GM18867 (cell line): ENCODE results near the gene IGF2BP1.
"Not testable (repeated sequence)": the region's sequence is repeated elsewhere in the genome, so short reads cannot be mapped to it uniquely, and the experiment has no call there.

ENCODE experiments used
- ATAC-seq: cut with Tn5 transposase; IDR thresholded peaks from one replicate; pipeline ENCODE4 v1.9.1; 2021; ENCODE audit warnings: mild to moderate bottlenecking, moderate library complexity; ENCODE audit not compliant: unreplicated experiment

Gene IGF2BP1

GRCh38 chr17:49016775-49017463, 19.7 kb downstream of the IGF2BP1 start:
- no peak for ATAC-seq

GRCh38 chr17:49018116-49018612, 21.0 kb downstream of the IGF2BP1 start:
- no peak for ATAC-seq

- no peak for ATAC-seq
These were observed 21.6 kb downstream of the IGF2BP1 start for GRCh38 chr17:49018748-49019147.

- no peak for ATAC-seq
These were observed 23.4 kb downstream of the IGF2BP1 start for GRCh38 chr17:49020609-49021008.

GRCh38 chr17:49021095-49021767, 24.0 kb downstream of the IGF2BP1 start:
- no peak for ATAC-seq

GRCh38 chr17:49021768-49022103, 24.6 kb downstream of the IGF2BP1 start:
- no peak for ATAC-seq

GRCh38 chr17:49022391-49022941, 25.3 kb downstream of the IGF2BP1 start:
- ATAC-seq = no peak

DNA sequence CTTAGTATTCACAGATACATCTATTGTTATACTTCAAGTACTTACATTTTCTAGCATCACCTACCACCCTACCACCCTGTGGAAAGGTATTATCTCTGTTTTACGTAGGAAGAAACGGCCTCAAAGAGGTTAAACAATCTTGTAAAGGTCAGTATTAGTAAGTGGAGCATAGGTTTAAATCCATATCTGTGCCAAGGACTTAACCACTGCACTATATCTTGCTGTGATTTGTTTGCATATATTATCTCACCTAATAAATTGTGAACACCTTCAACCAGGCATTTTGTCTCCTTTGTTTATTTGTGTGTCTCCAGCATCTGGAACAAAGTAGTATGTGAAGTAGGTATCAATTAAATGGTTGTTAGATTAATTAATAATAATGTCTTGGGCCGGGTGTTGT, 27.3 kb downstream of the IGF2BP1 start:
- ATAC-seq = no peak

DNA sequence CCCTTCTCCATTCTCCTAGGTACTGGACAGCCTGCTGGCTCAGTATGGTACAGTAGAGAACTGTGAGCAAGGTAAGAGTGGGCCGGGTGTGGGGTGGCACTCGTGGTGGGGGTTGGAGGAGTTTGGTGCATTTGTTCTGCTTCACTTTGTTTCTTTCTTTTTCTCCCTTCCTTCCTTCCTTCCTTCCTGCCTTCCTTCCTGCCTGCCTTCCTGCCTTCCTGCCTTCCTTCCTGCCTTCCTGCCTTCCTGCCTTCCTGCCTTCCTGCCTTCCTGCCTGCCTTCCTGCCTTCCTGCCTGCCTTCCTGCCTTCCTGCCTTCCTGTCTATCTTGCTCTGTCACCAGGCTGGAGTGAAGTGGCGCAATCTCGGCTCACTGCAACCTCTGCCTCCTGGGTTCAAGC, 29.3 kb downstream of the IGF2BP1 start:
- not testable (repeated sequence) for ATAC-seq

DNA sequence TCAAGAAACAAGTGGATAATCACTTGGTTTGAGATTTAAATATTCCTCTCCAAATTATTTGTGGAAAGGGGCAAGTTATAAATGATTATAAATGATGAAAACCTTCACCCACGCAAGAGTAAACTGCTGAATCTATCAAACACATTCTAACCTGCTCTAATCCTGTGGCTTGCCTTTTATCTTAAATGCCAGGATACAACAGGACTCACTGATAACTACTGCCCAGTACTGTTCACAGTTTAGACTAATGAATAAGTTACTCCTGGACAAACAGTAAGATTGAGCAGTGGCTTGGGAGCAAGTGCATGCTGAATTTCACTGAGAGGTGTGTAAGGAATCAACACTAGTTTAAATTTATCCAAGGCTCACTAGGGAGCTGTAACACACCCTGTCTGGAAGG, 31.1 kb downstream of the IGF2BP1 start:
- no peak for ATAC-seq

- no peak for ATAC-seq
These were observed 32.6 kb downstream of the IGF2BP1 start for GRCh38 chr17:49029801-49030200.

- ATAC-seq = no peak
These were observed 35.1 kb downstream of the IGF2BP1 start for GRCh38 chr17:49031965-49032928.

DNA sequence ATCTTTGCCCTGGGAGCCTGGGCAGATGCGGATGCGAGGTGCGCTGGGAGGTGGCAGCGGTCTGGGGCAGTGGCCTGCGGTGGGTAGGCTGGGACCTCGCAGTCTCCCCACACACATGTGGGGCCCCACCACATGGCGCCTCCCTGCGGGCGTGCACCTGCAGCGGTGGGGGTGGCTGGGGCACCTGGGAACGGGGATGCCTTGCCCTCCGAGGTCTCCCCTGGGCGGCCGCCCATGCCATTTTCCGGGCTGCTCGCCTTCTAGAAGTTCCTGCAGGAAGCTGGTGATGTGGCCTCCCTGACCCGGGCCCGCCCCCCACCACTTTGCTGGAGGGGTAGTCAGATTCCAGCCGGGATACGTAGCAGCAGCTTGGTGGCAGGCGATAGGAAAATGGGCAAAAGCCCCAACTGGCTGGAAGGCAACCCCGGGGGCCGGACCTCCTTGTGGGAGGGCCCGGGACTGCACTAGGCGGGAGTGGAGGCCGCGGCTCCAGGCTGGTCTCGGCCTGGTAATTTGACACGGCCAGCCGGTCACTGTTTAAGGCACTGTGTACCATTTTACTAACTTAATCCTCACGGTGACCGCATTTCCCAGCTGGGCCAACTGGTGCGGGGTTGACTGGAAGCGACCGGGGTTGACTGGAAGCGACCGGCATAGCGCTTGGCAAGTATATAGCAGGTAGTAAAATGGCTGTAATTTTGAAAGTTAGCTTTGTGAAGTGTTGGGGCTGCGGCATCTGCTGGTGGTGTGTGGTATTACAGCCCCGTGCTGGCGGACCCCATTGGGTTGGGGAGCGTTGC, 38.5 kb downstream of the IGF2BP1 start:
- no peak for ATAC-seq

GRCh38 chr17:49036270-49036626, 39.1 kb downstream of the IGF2BP1 start:
- ATAC-seq = no peak

DNA sequence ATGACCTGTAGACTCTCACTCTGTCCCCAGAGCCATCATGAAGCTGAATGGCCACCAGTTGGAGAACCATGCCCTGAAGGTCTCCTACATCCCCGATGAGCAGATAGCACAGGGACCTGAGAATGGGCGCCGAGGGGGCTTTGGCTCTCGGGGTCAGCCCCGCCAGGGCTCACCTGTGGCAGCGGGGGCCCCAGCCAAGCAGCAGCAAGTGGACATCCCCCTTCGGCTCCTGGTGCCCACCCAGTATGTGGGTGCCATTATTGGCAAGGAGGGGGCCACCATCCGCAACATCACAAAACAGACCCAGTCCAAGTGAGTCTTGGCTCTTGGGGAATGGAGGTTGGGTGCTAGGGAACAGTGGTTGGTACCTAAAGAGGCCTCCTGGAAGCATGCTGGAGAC, 41.0 kb downstream of the IGF2BP1 start:
- no peak for ATAC-seq

DNA sequence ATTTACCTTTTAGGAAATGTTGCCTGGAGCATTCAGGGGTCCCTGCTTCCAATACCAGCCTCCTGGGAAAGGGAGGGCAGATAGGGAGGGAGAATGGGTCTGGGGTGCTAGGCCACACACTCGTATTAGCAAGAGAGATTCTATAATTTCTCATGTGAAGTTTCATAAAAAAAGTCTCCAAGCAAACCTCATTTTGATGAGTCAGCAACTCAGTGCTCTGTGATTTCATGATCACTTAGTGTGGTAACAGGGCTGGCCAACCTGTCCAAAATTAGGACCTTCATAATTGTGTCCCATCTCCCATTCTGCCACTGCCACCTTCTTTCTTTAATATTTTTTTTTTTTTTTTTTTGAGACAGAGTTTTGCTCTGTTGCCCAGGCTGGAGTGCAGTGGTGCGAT, 41.4 kb downstream of the IGF2BP1 start:
- no peak for ATAC-seq

DNA sequence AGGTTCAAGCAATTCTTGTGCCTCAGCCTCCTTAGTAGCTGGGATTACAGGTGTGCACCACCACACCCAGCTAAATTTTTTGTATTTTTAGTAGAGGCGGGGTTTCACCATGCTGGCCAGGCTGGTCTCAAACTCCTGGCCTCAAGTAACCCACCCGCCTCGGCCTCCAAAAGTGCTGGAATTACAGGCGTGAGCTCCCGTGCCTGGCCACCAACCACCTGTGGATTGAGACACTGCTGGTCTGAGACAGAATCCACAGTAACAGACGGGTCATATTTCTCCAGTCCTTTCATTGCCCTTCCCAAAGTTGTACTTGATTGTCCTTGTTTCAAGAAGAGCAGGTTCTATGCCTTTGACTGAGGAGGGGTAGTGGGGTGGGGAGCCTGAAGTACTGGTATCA, 42.3 kb downstream of the IGF2BP1 start:
- not testable (repeated sequence) for ATAC-seq

DNA sequence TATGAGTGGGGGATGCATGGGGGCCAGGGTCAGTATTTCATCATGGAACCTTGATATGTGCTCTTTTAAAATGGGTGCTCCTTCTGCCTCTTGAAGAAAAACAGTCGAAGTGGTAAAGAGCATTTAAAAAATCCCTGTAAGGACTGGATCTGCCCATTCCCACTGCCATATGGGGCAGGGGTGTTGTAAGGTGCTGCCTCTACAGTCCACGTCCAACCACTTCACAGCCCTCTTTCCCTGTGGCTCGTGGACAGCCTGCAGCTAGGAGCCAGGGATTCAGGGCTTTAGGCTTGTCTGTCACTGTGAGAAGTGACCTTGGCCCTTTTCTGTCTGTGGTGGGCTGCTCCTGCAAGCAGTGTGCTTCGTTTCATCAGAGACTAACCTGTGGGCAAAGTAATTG, 44.3 kb downstream of the IGF2BP1 start:
- ATAC-seq = no peak

DNA sequence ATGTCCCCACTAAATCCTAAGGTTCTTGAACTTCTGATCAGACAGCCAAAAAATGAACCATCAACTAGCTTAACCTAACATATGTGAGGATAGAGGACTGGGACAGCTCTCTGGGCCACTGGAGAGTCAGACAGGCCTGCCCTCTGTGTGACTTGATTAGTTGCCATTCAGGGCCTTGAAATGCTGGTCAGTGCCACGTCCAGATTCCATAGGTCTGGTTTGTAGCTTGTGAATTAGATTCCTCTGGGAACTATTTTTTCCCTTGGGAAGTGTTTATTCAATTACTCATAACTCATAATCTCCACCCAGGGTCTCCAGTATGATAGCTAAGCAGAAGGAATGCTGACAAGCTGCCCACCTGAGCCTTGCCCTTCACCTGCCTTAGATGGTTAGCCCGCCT, 48.2 kb downstream of the IGF2BP1 start:
- no peak for ATAC-seq

GRCh38 chr17:49046912-49047311, 49.7 kb downstream of the IGF2BP1 start:
- no peak for ATAC-seq
